C4-2B (cell line): ENCODE data around the gene NECTIN1.

Experiments
- CTCF ChIP-seq: fragments of 450-650 bp; conservative IDR thresholded peaks from 2 replicates; pipeline ENCODE4 v1.5.1; 2017; ENCODE audit warnings: mild to moderate bottlenecking
- ZFX ChIP-seq: fragments of 450-650 bp; IDR thresholded peaks from 2 replicates; pipeline ENCODE4 v1.6.1; 2017

- TF ChIP-seq CTCF (no peak), ZFX (no peak)
Observed at GRCh38 chr11:119772076-119772475, 43.1 kb upstream of the NECTIN1 start.
